ES-I3 (cell line): ENCODE data around the gene RIN2.

ENCODE experiments used
- H3K36me3 ChIP-seq: 2 replicates; pipeline ENCODE4 v1.6.1; 2013; ENCODE audit warnings: mild to moderate bottlenecking, low read length, control low read depth, moderate library complexity; ENCODE audit not compliant: insufficient read depth
- H3K4me1 ChIP-seq: 2 replicates; pipeline ENCODE4 v1.6.1; 2013; ENCODE audit warnings: mild to moderate bottlenecking, control low read depth, low read length; ENCODE audit not compliant: insufficient read depth
- H3K9ac ChIP-seq: 2 replicates; pipeline ENCODE4 v1.6.1; 2013; ENCODE audit warnings: low read depth, mild to moderate bottlenecking, low read length, moderate library complexity
- H3K9me3 ChIP-seq: 2 replicates; pipeline ENCODE4 v1.6.1; 2013; ENCODE audit warnings: mild to moderate bottlenecking, low read length, moderate library complexity; ENCODE audit not compliant: control insufficient read depth, insufficient read depth

Gene RIN2

GRCh38 chr20:19780261-19780660 is 22.2 kb downstream of the RIN2 start:
- Histone ChIP-seq H3K9ac (no peak overlapping the region), H3K4me1 (peaks cover 11% of the 10 kb centered on the region), H3K36me3 (no peaks in the 10 kb centered on the region), H3K9me3 (no peaks in the 10 kb centered on the region)

GRCh38 chr20:19781235-19781634 is 23.2 kb downstream of the RIN2 start:
- Histone ChIP-seq H3K9ac (no peak overlapping the region), H3K36me3 (no peaks in the 10 kb centered on the region), H3K9me3 (no peaks in the 10 kb centered on the region), H3K4me1 (peaks cover 11% of the 10 kb centered on the region)

GRCh38 chr20:19782669-19783068 is 24.6 kb downstream of the RIN2 start:
- no peaks in the 10 kb centered on the region for H3K9me3 ChIP-seq
- H3K36me3 ChIP-seq = no peaks in the 10 kb centered on the region
- no peak overlapping the region for H3K9ac ChIP-seq
- H3K4me1 ChIP-seq = peaks cover 16% of the 10 kb centered on the region

GRCh38 chr20:19783966-19784401 is 25.9 kb downstream of the RIN2 start:
- H3K9ac ChIP-seq = no peak overlapping the region
- no peaks in the 10 kb centered on the region for H3K9me3 ChIP-seq
- peaks cover 16% of the 10 kb centered on the region for H3K4me1 ChIP-seq
- H3K36me3 ChIP-seq = no peaks in the 10 kb centered on the region

GRCh38 chr20:19784511-19785172 is 26.6 kb downstream of the RIN2 start:
- Histone ChIP-seq H3K9ac (no peak overlapping the region), H3K4me1 (peaks cover 16% of the 10 kb centered on the region), H3K36me3 (no peaks in the 10 kb centered on the region), H3K9me3 (no peaks in the 10 kb centered on the region)

GRCh38 chr20:19785173-19785982 is 27.3 kb downstream of the RIN2 start:
- Histone ChIP-seq H3K36me3 (no peaks in the 10 kb centered on the region), H3K4me1 (peaks cover 16% of the 10 kb centered on the region), H3K9me3 (no peaks in the 10 kb centered on the region), H3K9ac (no peak overlapping the region)

GRCh38 chr20:19785983-19786285 is 27.9 kb downstream of the RIN2 start:
- Histone ChIP-seq H3K9me3 (no peaks in the 10 kb centered on the region), H3K36me3 (no peaks in the 10 kb centered on the region), H3K9ac (no peak overlapping the region), H3K4me1 (peaks cover 16% of the 10 kb centered on the region)

- H3K9ac ChIP-seq = no peak overlapping the region
- no peaks in the 10 kb centered on the region for H3K36me3 ChIP-seq
- H3K9me3 ChIP-seq = no peaks in the 10 kb centered on the region
- H3K4me1 ChIP-seq = peaks cover 16% of the 10 kb centered on the region
Observed at GRCh38 chr20:19786311-19786710, 28.3 kb downstream of the RIN2 start.

GRCh38 chr20:19787366-19787765 is 29.3 kb downstream of the RIN2 start:
- H3K9me3 ChIP-seq = no peaks in the 10 kb centered on the region
- no peaks in the 10 kb centered on the region for H3K36me3 ChIP-seq
- peaks cover 16% of the 10 kb centered on the region for H3K4me1 ChIP-seq
- no peak overlapping the region for H3K9ac ChIP-seq

GRCh38 chr20:19789009-19789408 is 31.0 kb downstream of the RIN2 start:
- no peaks in the 10 kb centered on the region for H3K9me3 ChIP-seq
- H3K4me1 ChIP-seq = peaks cover 16% of the 10 kb centered on the region
- H3K9ac ChIP-seq = no peak overlapping the region
- H3K36me3 ChIP-seq = no peaks in the 10 kb centered on the region

GRCh38 chr20:19789446-19789845 is 31.4 kb downstream of the RIN2 start:
- Histone ChIP-seq H3K4me1 (peaks cover 16% of the 10 kb centered on the region), H3K9me3 (no peaks in the 10 kb centered on the region), H3K36me3 (no peaks in the 10 kb centered on the region), H3K9ac (no peak overlapping the region)

- no peaks in the 10 kb centered on the region for H3K9me3 ChIP-seq
- no peaks in the 10 kb centered on the region for H3K36me3 ChIP-seq
- H3K9ac ChIP-seq = no peak overlapping the region
- no peaks in the 10 kb centered on the region for H3K4me1 ChIP-seq
Observed at GRCh38 chr20:19791887-19792286, 33.8 kb downstream of the RIN2 start.

- H3K4me1 ChIP-seq = no peaks in the 10 kb centered on the region
- no peaks in the 10 kb centered on the region for H3K9me3 ChIP-seq
- H3K9ac ChIP-seq = no peak overlapping the region
- H3K36me3 ChIP-seq = no peaks in the 10 kb centered on the region
Observed at GRCh38 chr20:19793716-19794115, 35.7 kb downstream of the RIN2 start.

GRCh38 chr20:19794941-19795340 is 36.9 kb downstream of the RIN2 start:
- no peaks in the 10 kb centered on the region for H3K36me3 ChIP-seq
- H3K4me1 ChIP-seq = no peaks in the 10 kb centered on the region
- H3K9me3 ChIP-seq = no peaks in the 10 kb centered on the region
- no peak overlapping the region for H3K9ac ChIP-seq

GRCh38 chr20:19799325-19799724 is 41.3 kb downstream of the RIN2 start:
- Histone ChIP-seq H3K9ac (no peak overlapping the region), H3K9me3 (no peaks in the 10 kb centered on the region), H3K4me1 (no peaks in the 10 kb centered on the region), H3K36me3 (no peaks in the 10 kb centered on the region)
